HG02840 (cell line): ENCODE measurements around the gene MRRF.
"Not testable (repeated sequence)": the region's sequence is repeated elsewhere in the genome, so short reads cannot be mapped to it uniquely, and the experiment has no call there.

Experiments
- ATAC-seq: cut with Tn5 transposase; IDR thresholded peaks from one replicate; pipeline ENCODE4 v1.9.1; 2021; ENCODE audit warnings: mild to moderate bottlenecking, moderate library complexity, moderate number of reproducible peaks; ENCODE audit not compliant: unreplicated experiment, low FRiP score

The MRRF gene

GRCh38 chr9:122327175-122327574 lies 62.5 kb downstream of the MRRF start:
- ATAC-seq, result no peak

DNA sequence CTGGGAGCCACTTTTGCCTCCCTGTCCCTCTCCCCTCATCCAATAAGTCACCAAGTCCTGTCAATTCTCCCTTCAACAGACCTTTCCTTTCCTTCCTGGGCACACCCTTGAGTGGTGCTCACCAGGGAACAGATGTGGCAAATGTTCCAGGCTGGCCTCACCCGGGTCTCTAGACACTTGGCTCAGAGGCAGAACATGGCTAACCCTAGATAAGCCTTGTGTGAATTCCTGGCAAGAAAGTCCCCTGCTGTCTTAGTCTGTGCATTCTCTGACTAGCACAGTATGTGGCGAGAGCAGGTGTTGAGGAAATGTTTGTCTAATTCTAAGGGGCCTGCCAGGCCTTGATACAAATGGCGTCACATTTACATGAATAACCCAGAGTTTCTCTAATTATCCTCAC lies 64.9 kb downstream of the MRRF start:
- ATAC-seq, result no peak

DNA sequence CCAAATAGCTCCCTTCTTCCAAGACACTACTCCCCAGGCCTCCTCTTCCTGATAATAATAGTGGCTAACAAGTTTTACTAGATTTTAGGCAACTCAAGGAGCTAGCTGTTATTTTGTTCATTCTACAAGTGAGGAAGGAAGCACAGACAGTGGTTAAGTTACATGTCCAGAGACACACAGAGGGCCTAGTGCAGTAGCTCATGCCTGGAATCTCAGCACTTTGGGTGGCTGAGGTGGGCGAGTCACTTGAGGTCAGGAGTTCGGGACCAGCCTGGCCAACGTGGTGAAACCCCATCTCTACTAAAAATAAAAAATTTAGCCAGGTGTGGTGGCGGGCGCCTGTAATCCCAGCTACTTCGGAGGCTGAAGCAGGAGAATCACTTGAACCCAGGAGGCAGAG lies 65.8 kb downstream of the MRRF start:
- ATAC-seq, result not testable (repeated sequence)

- no peak for ATAC-seq
Measured at GRCh38 chr9:122331523-122331927, 66.8 kb downstream of the MRRF start.

- ATAC-seq, result no peak
Measured at GRCh38 chr9:122332083-122332482, 67.4 kb downstream of the MRRF start.

- ATAC-seq, result no peak
Measured at GRCh38 chr9:122332644-122333043, 68.0 kb downstream of the MRRF start.

DNA sequence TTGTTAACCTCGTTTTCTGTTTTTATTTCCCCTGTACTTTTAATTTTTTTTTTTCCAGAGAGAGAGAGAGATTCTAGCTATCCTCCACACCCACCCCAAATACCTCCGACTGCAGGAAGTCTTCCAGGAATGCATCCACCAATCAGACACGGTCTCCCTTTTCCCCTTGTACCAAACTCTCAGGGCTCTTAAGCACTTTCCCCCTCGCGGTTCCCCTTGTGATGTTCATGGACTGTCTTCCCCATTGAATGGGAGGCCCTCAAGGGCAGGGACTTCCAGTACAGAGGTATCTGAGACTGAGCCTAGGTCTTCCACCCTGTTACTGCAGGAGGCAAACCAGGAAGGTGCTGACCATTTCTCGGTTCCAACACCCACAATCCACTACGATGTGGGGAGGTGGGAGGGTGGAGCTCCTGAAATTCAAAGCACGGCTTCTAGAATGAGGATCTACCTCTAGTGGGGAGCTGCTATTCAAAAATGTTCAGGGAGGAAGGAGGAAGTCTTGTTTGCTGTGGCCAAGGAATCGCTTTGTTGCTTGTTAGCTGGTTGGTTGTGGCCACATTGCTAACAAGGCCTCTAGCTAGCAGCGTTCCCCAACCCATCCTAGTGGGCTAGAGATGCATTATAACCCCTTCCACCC lies 68.6 kb downstream of the MRRF start:
- ATAC-seq, result no peak

GRCh38 chr9:122334916-122335315 lies 70.2 kb downstream of the MRRF start:
- ATAC-seq, result no peak

- ATAC-seq, result no peak
Measured at GRCh38 chr9:122336189-122336588, 71.5 kb downstream of the MRRF start.

DNA sequence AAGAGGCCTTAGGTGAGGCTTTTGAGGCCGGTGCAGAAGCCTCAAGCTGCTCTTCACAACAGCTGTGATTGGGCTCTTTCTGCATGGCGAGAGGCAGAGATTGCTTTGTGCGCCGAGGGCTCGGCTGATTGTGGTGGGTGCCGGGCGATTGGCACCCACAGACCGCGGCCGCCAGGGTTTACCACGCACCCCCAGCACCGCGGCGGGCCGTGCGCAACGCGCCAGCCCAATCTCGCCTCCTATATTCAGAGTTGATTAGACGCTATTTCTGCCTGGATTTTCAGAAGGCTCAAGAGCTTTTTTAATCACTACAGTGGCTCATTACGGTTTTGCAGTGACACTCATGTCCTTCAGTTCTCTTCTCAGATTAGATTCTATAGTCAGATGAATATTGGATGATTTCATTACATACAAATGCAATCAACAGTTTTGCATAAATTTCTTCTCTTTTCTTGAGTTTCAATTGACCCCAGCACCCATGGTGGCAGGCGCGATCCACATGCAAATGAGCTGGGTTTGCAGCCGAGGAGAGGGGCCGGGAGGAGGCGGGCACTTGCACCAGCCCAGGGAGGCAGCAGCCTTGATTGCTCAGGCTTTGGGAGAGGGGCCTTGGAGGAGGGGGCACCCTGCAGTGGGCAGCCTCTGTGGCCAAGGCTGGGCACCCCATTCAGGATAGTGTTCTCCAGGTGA lies 72.3 kb downstream of the MRRF start:
- no peak for ATAC-seq

DNA sequence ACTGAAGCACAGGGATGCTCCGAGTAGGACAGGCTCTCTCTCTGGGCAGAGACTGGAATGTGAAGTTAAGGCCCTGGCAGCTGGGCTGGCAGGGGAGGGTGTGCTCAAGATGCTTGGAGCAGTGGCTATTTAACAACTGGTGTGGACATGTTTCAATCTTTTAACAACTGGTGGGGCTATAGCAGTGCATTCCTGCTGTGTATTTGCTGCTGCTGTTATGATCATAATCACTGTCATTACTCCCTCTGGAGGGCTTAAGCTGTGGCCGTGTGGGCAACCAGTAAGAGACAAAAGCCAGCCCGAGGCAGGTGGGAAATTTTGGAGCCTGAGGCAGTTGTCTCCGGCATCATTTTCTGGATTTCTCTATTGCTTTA lies 72.9 kb downstream of the MRRF start:
- no peak for ATAC-seq

DNA sequence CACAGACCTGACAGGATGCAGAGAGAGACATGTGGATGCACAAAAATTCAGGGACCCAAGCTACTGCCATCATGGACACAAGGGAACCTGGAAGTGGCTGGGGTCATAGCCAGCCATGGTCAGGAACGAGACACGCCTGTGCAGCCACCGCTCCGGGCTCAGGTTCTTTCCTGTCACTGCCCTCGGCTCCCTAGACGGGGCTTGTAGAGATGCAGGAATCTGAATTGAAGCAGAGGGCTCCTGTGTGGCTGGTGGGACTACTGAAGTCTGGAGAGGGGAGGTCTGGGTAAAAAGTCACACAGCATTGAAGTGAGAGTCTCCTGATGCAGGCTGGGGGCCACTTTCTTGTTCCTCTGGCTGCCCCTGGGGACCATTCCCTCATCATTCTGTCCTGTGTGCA lies 73.9 kb downstream of the MRRF start:
- ATAC-seq, result no peak

DNA sequence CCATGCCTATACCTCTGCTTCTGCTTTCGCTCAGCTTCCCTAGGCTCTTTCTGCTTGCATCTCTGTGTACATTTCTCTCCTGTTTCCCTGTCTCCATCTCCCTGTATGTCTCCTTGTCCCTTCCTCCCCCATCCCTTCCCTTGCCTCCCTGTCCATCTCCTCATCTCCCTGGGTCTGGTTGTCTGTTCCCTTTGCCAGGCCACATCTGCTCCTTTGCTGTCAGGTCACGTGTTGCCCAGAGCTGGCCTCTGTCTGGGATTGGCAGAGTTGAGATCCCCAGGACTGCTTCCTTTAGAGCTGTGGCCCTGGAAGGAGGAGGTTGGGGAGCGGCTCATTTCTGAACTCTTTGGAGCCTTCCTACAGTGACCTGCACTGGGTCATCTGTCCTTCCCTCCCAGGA lies 74.3 kb downstream of the MRRF start:
- no peak for ATAC-seq

- no peak for ATAC-seq
Measured at GRCh38 chr9:122339579-122339978, 74.9 kb downstream of the MRRF start.

DNA sequence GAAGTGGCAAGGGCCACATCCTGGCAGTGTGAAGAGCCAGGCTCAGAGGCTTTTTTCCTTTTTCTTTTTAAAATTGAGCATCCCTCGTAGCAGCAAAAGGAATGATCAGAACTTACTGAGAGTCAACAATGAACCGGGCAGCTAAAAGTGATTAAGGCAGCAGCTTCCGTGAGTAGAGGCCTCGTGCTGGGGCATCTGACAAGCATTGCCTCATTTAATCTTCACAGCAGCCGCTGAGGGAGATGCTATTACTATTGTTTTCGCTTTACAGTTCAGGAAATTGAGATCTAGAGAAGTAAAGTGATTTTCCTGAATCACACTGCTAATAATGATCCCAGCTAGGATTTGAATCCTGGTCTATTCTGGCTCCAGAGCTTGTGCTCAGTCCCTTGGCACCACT lies 75.5 kb downstream of the MRRF start:
- ATAC-seq, result no peak

- no peak for ATAC-seq
Measured at GRCh38 chr9:122342323-122343050, 77.8 kb downstream of the MRRF start.

- no peak for ATAC-seq
Measured at GRCh38 chr9:122346478-122347347, 82.0 kb downstream of the MRRF start.

GRCh38 chr9:122347348-122348287 lies 82.9 kb downstream of the MRRF start:
- ATAC-seq, result no peak

DNA sequence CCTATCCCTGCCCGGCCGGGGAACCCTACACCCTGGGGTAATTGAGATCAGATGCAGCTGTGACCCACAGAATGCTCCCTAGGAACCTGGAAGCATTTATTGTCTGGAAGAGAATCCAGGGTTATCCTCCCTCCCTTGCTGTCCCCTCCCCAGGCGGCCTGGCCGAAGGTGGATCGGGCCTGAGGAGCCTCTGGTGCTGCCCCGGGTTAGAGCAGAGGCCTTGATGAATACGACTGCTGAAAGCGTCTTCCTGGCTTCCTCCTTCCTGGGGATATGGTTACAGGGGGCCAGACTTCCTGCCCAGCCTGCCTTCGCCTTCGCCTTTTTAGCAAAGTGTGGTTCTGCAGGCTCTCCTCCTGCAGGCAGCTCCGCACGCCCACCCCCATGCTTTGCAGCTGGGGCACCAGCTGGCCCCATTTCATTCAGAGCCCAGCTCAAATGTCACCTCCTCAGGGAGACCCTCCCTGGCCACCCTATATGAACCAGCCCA lies 83.7 kb downstream of the MRRF start:
- no peak for ATAC-seq

- no peak for ATAC-seq
Measured at GRCh38 chr9:122348791-122349190, 84.1 kb downstream of the MRRF start.
